ENCODE data around the gene CCHCR1.
"Not testable (repeated sequence)": the region's sequence is repeated elsewhere in the genome, so short reads cannot be mapped to it uniquely, and the experiment has no call there.

CCHCR1 gene, protein sequence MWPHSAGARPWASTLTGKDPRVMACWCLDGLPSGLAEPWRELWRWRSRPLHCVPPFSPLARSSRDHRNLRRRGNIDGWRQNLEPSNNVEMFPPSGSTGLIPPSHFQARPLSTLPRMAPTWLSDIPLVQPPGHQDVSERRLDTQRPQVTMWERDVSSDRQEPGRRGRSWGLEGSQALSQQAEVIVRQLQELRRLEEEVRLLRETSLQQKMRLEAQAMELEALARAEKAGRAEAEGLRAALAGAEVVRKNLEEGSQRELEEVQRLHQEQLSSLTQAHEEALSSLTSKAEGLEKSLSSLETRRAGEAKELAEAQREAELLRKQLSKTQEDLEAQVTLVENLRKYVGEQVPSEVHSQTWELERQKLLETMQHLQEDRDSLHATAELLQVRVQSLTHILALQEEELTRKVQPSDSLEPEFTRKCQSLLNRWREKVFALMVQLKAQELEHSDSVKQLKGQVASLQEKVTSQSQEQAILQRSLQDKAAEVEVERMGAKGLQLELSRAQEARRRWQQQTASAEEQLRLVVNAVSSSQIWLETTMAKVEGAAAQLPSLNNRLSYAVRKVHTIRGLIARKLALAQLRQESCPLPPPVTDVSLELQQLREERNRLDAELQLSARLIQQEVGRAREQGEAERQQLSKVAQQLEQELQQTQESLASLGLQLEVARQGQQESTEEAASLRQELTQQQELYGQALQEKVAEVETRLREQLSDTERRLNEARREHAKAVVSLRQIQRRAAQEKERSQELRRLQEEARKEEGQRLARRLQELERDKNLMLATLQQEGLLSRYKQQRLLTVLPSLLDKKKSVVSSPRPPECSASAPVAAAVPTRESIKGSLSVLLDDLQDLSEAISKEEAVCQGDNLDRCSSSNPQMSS

DNA sequence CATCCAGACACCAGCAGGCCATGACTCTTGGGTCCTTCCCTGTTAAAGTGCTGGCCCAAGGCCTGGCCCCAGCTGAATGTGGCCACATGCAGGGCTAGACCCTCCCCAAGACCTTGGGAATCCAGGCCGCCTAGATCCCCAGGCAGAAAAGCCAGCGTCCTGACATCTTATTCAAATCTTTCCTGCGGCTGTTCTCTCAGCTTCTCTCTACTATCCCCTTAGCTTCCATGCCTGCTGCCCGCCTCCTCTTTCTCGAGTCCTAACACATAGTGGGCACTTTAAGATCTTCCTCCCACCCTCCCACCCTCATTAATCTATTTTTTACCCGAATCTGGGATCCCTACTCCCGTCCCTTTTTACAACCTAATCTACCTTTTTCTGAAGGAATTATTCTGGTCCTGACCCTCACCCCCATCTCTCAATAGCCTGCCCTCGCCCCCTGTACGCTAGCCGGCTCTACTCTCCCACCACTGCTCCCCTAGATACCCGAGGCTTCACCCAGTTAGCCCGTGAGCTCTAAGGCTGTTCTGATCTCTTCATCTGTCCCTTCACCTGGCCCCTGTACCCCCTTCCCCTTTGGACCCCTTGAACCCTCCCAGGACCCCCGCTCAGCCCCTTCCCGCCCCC lies at the start of gene CCHCR1:
Gene CCHCR1 (minus strand): TSS at position 290 of the 627 bp plus-strand sequence. CDS start 202 bp downstream, at position 88.
- H3K4me3 Mint-ChIP-seq = peak within 1 kb of the TSS; percentile 96
- peaks cover 69% of the 10 kb centered on the region for H3K4me1 Mint-ChIP-seq
- H3K9me3 Mint-ChIP-seq = no peaks in the 10 kb centered on the region
- peak within 1 kb of the TSS; percentile 63 for H3K27ac Mint-ChIP-seq
- TF ChIP-seq, protein P1, sequence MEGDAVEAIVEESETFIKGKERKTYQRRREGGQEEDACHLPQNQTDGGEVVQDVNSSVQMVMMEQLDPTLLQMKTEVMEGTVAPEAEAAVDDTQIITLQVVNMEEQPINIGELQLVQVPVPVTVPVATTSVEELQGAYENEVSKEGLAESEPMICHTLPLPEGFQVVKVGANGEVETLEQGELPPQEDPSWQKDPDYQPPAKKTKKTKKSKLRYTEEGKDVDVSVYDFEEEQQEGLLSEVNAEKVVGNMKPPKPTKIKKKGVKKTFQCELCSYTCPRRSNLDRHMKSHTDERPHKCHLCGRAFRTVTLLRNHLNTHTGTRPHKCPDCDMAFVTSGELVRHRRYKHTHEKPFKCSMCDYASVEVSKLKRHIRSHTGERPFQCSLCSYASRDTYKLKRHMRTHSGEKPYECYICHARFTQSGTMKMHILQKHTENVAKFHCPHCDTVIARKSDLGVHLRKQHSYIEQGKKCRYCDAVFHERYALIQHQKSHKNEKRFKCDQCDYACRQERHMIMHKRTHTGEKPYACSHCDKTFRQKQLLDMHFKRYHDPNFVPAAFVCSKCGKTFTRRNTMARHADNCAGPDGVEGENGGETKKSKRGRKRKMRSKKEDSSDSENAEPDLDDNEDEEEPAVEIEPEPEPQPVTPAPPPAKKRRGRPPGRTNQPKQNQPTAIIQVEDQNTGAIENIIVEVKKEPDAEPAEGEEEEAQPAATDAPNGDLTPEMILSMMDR (IDR thresholded peaks at IDR 0.05) = no peak
- DNase-seq = peak; percentile 18
- H3K27me3 Mint-ChIP-seq (ENCODE audit: low read depth, poor library complexity) = peaks cover 4% of the 10 kb centered on the region
- H3K36me3 Mint-ChIP-seq (ENCODE audit: low read depth) = peaks cover 26% of the 10 kb centered on the region

DNA sequence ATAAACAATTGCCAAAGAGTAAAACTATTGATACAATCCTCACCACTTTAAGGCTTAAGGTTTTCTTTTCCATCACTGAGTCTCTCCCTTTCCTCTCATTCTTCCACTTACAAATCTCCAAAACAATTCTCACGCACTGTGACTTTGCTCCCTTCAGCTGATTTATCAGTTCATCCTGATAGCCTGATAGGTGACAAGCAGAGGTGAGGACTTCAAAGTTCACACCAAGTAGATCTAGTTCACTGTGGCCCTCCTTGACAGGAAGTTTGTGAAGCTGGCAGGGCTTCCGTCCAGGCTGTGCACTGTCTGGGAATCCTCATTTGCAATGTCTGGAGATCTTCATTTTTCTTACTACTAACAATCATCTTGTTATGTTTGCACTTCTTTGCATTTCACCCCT lies 48.0 kb upstream of the CCHCR1 start:
- DNase-seq = no peak
- no peaks in the 10 kb centered on the region for H3K36me3 Mint-ChIP-seq (ENCODE audit: low read depth)
- H3K27ac Mint-ChIP-seq = no peak overlapping the region
- peaks cover 38% of the 10 kb centered on the region for H3K4me1 Mint-ChIP-seq
- peaks cover 7% of the 10 kb centered on the region for H3K27me3 Mint-ChIP-seq (ENCODE audit: low read depth, poor library complexity)
- H3K4me3 Mint-ChIP-seq = no peak overlapping the region
- peaks cover 5% of the 10 kb centered on the region for H3K9me3 Mint-ChIP-seq
- TF ChIP-seq, protein P1 (IDR thresholded peaks at IDR 0.05) = no peak

DNA sequence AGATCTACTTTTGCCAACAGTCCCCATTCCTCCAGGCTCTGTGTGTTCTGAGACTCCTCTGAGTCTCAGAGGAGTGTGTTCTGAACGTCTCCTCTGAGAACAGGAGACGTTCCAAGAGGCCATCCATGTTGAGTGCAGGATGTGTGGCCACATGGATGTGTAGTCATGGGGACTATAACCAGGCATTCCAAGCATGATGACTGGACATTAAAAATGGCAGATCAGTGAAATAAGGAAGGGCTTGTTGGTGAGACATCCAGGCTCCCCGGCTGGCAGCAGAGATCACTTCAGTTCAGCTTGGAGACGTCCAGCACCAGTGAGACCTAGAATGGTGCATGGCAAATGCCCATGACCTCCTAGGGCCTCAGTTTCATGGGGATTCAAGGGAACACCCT lies 47.1 kb upstream of the CCHCR1 start:
- H3K4me3 Mint-ChIP-seq = no peak overlapping the region
- peaks cover 3% of the 10 kb centered on the region for H3K27me3 Mint-ChIP-seq (ENCODE audit: low read depth, poor library complexity)
- TF ChIP-seq, protein P1 (IDR thresholded peaks at IDR 0.05) = no peak
- H3K9me3 Mint-ChIP-seq = peaks cover 5% of the 10 kb centered on the region
- peaks cover 38% of the 10 kb centered on the region for H3K4me1 Mint-ChIP-seq
- DNase-seq = no peak
- no peaks in the 10 kb centered on the region for H3K36me3 Mint-ChIP-seq (ENCODE audit: low read depth)
- peak overlapping the region; percentile 36 for H3K27ac Mint-ChIP-seq

DNA sequence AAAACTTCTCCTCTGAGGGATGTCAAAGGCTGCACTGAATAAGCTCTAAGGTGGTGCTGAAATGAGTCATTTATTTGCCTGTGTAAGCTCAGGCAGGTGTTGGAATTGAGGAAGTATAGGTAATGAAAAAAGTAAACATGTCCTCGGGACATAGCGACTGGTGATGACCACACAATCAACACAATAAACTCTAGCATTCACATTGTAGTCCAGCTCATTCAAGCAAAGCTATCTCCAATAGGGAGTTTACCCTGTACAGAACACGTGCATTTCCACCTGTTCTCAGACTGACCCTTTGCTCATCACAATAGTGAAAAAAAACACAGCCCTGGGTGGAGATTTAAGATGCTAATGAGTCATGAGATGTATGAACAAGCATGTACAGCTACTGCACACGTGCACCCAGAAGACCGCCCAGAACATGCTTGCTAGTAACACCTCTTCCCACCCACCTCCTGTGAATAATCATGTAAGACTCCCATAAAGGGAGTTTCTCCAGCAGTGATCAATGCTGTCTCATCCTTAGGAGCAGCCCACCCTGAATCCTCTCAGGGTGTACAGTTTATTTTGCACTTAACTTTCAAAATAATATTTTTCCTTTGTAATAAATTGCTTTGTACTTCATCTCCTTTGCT lies 45.9 kb upstream of the CCHCR1 start:
- TF ChIP-seq, protein P1 (IDR thresholded peaks at IDR 0.05) = no peak
- Mint-ChIP-seq H3K4me3 (peak overlapping the region; percentile 24), H3K9me3 (peaks cover 5% of the 10 kb centered on the region), H3K27me3 (ENCODE audit: low read depth, poor library complexity) (peaks cover 7% of the 10 kb centered on the region), H3K36me3 (ENCODE audit: low read depth) (no peaks in the 10 kb centered on the region), H3K4me1 (peaks cover 38% of the 10 kb centered on the region), H3K27ac (peak overlapping the region; percentile 36)
- no peak for DNase-seq

DNA sequence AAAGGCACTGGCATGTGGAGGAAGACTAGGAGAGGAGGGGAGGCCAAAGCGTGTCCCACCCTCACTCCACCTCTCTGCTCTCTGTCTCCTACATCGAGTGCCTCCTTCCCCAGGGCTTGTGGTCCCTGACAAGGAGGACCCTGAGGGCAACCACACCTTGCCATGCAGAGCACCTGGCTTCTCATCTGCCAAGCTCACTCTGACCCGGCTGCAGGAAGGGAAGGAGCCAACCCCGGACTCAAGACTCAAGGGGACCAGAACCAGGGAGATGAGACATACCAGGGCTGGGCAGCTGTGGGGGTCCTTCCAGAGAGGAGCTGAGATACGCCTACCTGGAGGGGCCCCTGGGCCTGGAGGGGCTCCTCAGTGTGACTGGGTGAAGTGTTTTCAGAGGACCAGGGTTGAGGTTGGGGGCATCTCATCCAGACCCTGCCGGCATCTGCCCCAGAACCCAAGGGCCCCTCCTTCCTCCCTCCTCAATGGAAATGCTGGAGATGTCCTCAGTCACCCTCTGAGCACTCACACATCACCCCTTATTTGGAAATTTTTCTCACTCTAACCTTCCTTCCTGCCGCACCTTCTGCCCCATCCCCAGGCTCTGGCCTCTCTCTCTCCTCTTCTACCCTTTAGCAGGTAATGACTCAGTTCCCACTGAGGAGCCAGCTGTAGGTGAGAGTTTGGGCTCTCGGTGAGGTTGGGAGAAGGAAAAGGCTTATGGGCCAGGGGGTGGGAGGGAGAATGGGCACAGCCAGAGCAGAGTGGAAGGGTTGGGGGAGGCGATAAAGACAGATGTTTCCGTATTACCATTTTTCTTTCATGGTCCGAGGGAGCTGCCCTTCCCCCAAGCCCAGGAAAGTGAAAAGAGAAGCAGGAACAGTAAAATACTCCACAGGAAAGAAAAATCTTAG lies 44.9 kb upstream of the CCHCR1 start:
- TF ChIP-seq, protein P1 (IDR thresholded peaks at IDR 0.05) = no peak
- no peak overlapping the region for H3K4me3 Mint-ChIP-seq
- H3K27ac Mint-ChIP-seq = no peak overlapping the region

DNA sequence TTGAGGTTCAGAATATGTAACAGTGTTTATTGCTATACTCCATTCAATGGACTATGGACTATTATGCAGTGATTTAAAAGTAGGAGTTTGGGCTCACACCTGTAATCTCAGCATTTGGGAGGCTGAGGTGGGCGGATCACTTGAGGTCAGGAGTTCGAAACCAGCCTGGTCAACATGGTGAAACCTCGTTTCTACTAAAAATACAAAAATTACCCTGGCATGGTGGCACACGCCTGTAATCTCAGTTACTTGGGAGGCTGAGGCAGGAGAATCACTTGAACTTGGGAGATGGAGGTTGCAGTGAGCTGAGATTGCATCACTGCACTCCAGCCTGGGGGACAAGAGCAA lies 41.5 kb upstream of the CCHCR1 start:
- not testable (repeated sequence) for H3K4me3 Mint-ChIP-seq; H3K36me3 Mint-ChIP-seq (ENCODE audit: low read depth)
- peaks cover 14% of the 10 kb centered on the region for H3K9me3 Mint-ChIP-seq

More for the DNA sequence above, 44.9 kb upstream of the CCHCR1 start:
- Mint-ChIP-seq H3K36me3 (ENCODE audit: low read depth) (no peaks in the 10 kb centered on the region), H3K27me3 (ENCODE audit: low read depth, poor library complexity) (peaks cover 3% of the 10 kb centered on the region), H3K4me1 (peaks cover 32% of the 10 kb centered on the region), H3K9me3 (peaks cover 5% of the 10 kb centered on the region)
- no peak for DNase-seq

More for the DNA sequence above, 41.5 kb upstream of the CCHCR1 start:
- Mint-ChIP-seq H3K4me1 (peaks cover 27% of the 10 kb centered on the region), H3K27me3 (ENCODE audit: low read depth, poor library complexity) (peaks cover 11% of the 10 kb centered on the region)
- not testable (repeated sequence) for H3K27ac Mint-ChIP-seq, DNase-seq
